K562 (cell line): Measurements from ENCODE around the gene TENM4. TPM values are rescaled to one million over a fixed set of nuclear protein-coding genes. Genes with fewer than 3 reads are reported as not detected.

Experiments used
- FOXK1 ChIP-seq: sonication (generic); formaldehyde crosslinking; IDR thresholded peaks from 2 replicates; pipeline ENCODE4 v1.8.0; 2022; ENCODE audit warnings: missing genetic modification reagents, mild to moderate bottlenecking, borderline replicate concordance
- NFE2 ChIP-seq: IDR thresholded peaks from 2 replicates; pipeline ENCODE4 v1.6.1; 2014; ENCODE audit warnings: antibody characterized with exemption, low read depth
- TSC22D4 ChIP-seq: fragments of 450-650 bp; IDR thresholded peaks from 2 replicates; pipeline ENCODE4 v1.6.1; 2016; ENCODE audit warnings: missing genetic modification characterization, missing biosample characterization, control low read depth
- ZFX ChIP-seq: sonication (generic); formaldehyde crosslinking; IDR thresholded peaks from 2 replicates; pipeline ENCODE4 v1.8.0; 2022; ENCODE audit warnings: mild to moderate bottlenecking, missing genetic modification reagents, moderate library complexity
- polyA plus RNA-seq, 8 experiments: library from polyadenylated mRNA; depleted of rRNA in 4 of 8; stranded (reverse) in 5 of 8; unstranded in 3 of 8; fragments of >200 nt; fragmentation: Nextera tagmentation in 2 of 8; fragmentation: Illumina TruSeq in 1 of 8; extraction: Ambion mirVana in 2 of 8; extraction: Trizol in 1 of 8; gene quantifications; 2 replicates each; pipeline versions ENCODE4 v1.2.1 to v1.2.3, GENCODE V29; 2011 to 2014; ENCODE audit warnings: inconsistent platforms in 1 of 8, missing spikeins in 1 of 8
- total RNA-seq, 7 experiments: library from RNA; depleted of rRNA in 6 of 7; stranded (reverse); fragments of >200 nt in 6 of 7; fragmentation: Illumina TruSeq in 2 of 7; extraction: Trizol in 2 of 7; gene quantifications; 2 replicates each; pipeline versions ENCODE4 v1.2.1 to v1.2.3, GENCODE V29; 2011 to 2021; ENCODE audit warnings: low replicate concordance in 1 of 7
- TF ChIP-seq, protein P1 (sequence below), 3 experiments: fragments of 200-800 bp in 1 of 3; fragments of 250-450 bp in 1 of 3; fragments of 450-650 bp in 1 of 3; sonication (Bioruptor Pico) in 1 of 3; sonication (Bioruptor generic) in 1 of 3; formaldehyde crosslinking in 1 of 3; IDR thresholded peaks; 2 replicates each; pipeline versions ENCODE4 v1.6.1 to v1.8.0; 2016 to 2022; ENCODE audit warnings: mild to moderate bottlenecking in 2 of 3, missing genetic modification characterization in 2 of 3, missing compliant biosample characterization in 1 of 3, moderate library complexity in 1 of 3
- TF ChIP-seq, protein P2 (sequence below): fragments of 250-450 bp; sonication (Bioruptor Pico); IDR thresholded peaks from 2 replicates; pipeline ENCODE4 v1.5.0; 2021
- TF ChIP-seq, protein P3 (sequence below): IDR thresholded peaks from 2 replicates; pipeline ENCODE4 v1.6.1; 2016; ENCODE audit warnings: missing genetic modification characterization, missing compliant biosample characterization

TENM4 gene
- total and polyA plus RNA-seq, 9 of the 15 experiments (the other 6 are each of a cell fraction or from before 2014, with no cell fraction given): 0.16 TPM; not detected in 8

DNA sequence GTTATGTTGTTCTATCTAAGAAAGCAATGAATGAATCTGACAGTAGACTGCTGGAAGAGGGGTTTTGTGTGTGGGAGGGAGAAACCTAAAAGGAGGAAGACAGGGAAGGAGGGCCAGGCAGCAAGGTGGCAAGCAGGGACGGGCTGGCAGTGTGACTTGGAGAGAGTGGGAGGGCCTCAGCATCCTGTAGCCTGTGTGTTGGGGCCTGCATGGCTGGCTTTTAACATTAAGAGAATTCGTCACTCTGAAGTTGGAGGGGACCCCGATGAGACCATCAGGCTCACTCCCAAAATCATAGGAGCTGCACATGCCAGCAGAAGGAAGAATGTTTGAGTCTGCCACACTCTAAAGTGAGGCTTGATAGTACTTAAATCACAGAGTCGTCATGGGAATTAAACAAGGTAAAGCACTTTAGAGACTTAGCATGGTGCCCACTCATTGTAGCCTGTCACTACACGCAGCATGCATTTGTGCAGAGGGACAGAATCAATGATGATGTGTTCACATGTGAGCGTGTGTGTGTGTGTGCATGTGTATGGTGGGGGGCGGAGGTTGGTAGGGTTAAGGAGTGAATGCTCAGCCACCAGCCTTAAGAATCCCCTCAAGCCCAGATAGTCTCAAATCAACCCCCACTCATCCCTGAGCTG, 199.5 kb downstream of the TENM4 start (continued):
- TF ChIP-seq, protein P1, sequence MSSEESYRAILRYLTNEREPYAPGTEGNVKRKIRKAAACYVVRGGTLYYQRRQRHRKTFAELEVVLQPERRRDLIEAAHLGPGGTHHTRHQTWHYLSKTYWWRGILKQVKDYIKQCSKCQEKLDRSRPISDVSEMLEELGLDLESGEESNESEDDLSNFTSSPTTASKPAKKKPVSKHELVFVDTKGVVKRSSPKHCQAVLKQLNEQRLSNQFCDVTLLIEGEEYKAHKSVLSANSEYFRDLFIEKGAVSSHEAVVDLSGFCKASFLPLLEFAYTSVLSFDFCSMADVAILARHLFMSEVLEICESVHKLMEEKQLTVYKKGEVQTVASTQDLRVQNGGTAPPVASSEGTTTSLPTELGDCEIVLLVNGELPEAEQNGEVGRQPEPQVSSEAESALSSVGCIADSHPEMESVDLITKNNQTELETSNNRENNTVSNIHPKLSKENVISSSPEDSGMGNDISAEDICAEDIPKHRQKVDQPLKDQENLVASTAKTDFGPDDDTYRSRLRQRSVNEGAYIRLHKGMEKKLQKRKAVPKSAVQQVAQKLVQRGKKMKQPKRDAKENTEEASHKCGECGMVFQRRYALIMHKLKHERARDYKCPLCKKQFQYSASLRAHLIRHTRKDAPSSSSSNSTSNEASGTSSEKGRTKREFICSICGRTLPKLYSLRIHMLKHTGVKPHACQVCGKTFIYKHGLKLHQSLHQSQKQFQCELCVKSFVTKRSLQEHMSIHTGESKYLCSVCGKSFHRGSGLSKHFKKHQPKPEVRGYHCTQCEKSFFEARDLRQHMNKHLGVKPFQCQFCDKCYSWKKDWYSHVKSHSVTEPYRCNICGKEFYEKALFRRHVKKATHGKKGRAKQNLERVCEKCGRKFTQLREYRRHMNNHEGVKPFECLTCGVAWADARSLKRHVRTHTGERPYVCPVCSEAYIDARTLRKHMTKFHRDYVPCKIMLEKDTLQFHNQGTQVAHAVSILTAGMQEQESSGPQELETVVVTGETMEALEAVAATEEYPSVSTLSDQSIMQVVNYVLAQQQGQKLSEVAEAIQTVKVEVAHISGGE (CRISPR knock-in tag; IDR thresholded peaks at IDR 0.05): no peak
- TF ChIP-seq NFE2: no peak
- TF ChIP-seq, protein P2, sequence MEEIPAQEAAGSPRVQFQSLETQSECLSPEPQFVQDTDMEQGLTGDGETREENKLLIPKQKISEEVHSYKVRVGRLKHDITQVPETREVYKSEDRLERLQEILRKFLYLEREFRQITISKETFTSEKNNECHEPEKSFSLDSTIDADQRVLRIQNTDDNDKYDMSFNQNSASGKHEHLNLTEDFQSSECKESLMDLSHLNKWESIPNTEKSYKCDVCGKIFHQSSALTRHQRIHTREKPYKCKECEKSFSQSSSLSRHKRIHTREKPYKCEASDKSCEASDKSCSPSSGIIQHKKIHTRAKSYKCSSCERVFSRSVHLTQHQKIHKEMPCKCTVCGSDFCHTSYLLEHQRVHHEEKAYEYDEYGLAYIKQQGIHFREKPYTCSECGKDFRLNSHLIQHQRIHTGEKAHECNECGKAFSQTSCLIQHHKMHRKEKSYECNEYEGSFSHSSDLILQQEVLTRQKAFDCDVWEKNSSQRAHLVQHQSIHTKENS (CRISPR knock-in tag): no peak
- no peak for TF ChIP-seq TSC22D4 (tag)
- no peak for TF ChIP-seq ZFX
- TF ChIP-seq, protein P3, sequence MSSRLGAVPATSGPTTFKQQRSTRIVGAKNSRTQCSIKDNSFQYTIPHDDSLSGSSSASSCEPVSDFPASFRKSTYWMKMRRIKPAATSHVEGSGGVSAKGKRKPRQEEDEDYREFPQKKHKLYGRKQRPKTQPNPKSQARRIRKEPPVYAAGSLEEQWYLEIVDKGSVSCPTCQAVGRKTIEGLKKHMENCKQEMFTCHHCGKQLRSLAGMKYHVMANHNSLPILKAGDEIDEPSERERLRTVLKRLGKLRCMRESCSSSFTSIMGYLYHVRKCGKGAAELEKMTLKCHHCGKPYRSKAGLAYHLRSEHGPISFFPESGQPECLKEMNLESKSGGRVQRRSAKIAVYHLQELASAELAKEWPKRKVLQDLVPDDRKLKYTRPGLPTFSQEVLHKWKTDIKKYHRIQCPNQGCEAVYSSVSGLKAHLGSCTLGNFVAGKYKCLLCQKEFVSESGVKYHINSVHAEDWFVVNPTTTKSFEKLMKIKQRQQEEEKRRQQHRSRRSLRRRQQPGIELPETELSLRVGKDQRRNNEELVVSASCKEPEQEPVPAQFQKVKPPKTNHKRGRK (tag): no peak
- no peak for TF ChIP-seq FOXK1 (CRISPR knock-in tag)
